HCT116 (cell line): ENCODE data around the gene SAPCD2. TPM values are rescaled to one million over a fixed set of nuclear protein-coding genes. Genes with fewer than 3 reads are reported as not detected.
"Not testable (repeated sequence)": the region's sequence is repeated elsewhere in the genome, so short reads cannot be mapped to it uniquely, and the experiment has no call there.

Experiments used
- ATAC-seq: fragments of 200-7000 bp; cut with Tn5 transposase; 2 replicates; pipeline ENCODE4 v1.9.1; 2020; ENCODE audit warnings: mild to moderate bottlenecking, moderate library complexity
- BruUV-seq: library from RNA; stranded (reverse); fragments of 400-500 nt; replicated peaks from 2 replicates; lab custom pipeline; 2021; lab: Mats Ljungman, UMichigan
- CTCF ChIA-PET: fragments of 300-600 bp; sonication (Branson Sonifier 250); formaldehyde crosslinking; loops from one replicate; lab custom pipeline; 2021; ENCODE audit warnings: antibody characterized with exemption; lab: Charles Lee
- POLR2A ChIA-PET: fragments of 300-600, 350-600 bp; sonication (Branson Sonifier 250); formaldehyde crosslinking; loops from one replicate; lab custom pipeline; 2021; ENCODE audit warnings: antibody characterized with exemption; lab: Charles Lee
- RAD21 ChIA-PET, 2 experiments: fragments of 300-600 bp; sonication (Branson Sonifier 250); formaldehyde crosslinking; loops; one replicate each; lab custom pipeline; 2023; ENCODE audit warnings: low total read pairs in 2 of 2; ENCODE audit not compliant: uncharacterized antibody in 2 of 2, unreplicated experiment in 2 of 2, low non-redundant PET in 1 of 2; lab: Charles Lee
- DNase-seq: peaks from one replicate; pipeline ENCODE4 v3.0.0-alpha.2; 2010; ENCODE audit warnings: low read depth, low spot score
- H2AFZ ChIP-seq: fragments of 200-600 bp; shearing (Covaris generic), sonication (generic); 2 replicates; pipeline ENCODE4 v1.6.1; 2017; ENCODE audit warnings: low read depth, mixed run types, mixed read lengths, antibody characterized with exemption, low read length; ENCODE audit not compliant: poor library complexity, severe bottlenecking
- H3K27ac ChIP-seq: 2 replicates; pipeline ENCODE4 v1.5.1; 2012; ENCODE audit warnings: low read depth, low read length
- H3K27me3 ChIP-seq: fragments of 200-600 bp; sonication (generic); 2 replicates; pipeline ENCODE4 v1.6.1; 2016; ENCODE audit warnings: mixed run types, low read length, mixed read lengths; ENCODE audit not compliant: insufficient read depth
- H3K36me3 ChIP-seq, 2 experiments: fragments of 200-500 bp in 1 of 2; fragments of 200-600 bp in 1 of 2; sonication (Bioruptor generic) in 1 of 2; sonication (generic) in 1 of 2; 2 replicates each; pipeline versions ENCODE4 v1.5.1 to v1.6.1; 2014 to 2016; ENCODE audit warnings: low read length in 2 of 2, inconsistent platforms in 1 of 2, mixed read lengths in 1 of 2, mixed run types in 1 of 2; ENCODE audit not compliant: insufficient read depth in 2 of 2, control insufficient read depth in 1 of 2
- H3K4me1 ChIP-seq, 2 experiments: fragments of 200-600 bp in 1 of 2; sonication (generic) in 1 of 2; 2 replicates each; pipeline versions ENCODE4 v1.5.1 to v1.6.1; 2012 to 2017; ENCODE audit warnings: low read length in 2 of 2, inconsistent platforms in 1 of 2, mild to moderate bottlenecking in 1 of 2, mixed read lengths in 1 of 2, mixed run types in 1 of 2, moderate library complexity in 1 of 2; ENCODE audit not compliant: insufficient read depth in 2 of 2, control insufficient read depth in 1 of 2
- H3K4me2 ChIP-seq: fragments of 200-600 bp; sonication (generic); 2 replicates; pipeline ENCODE4 v1.6.1; 2017; ENCODE audit warnings: mixed run types, low read length, mixed read lengths
- H3K4me3 ChIP-seq, 2 experiments: fragments of 200-600 bp in 1 of 2; sonication (generic) in 1 of 2; replicated peaks in 1 of 2; 2 replicates each; pipeline ENCODE4 v1.5.1; 2011 to 2016; ENCODE audit warnings: low read length in 2 of 2, control low read depth in 1 of 2, low read depth in 1 of 2, mild to moderate bottlenecking in 1 of 2, mixed read lengths in 1 of 2, mixed run types in 1 of 2
- H3K79me2 ChIP-seq: fragments of 200-600 bp; sonication (generic); 2 replicates; pipeline ENCODE4 v1.6.1; 2017; ENCODE audit warnings: mild to moderate bottlenecking, mixed run types, low read length, moderate library complexity, mixed read lengths; ENCODE audit not compliant: insufficient read depth
- H3K9ac ChIP-seq: fragments of 200-600 bp; sonication (generic); 2 replicates; pipeline ENCODE4 v1.6.1; 2016; ENCODE audit warnings: low read length, mixed read lengths
- H3K9me2 ChIP-seq: fragments of 200-600 bp; sonication (generic), shearing (Covaris generic); 2 replicates; pipeline ENCODE4 v1.6.1; 2017; ENCODE audit warnings: mixed run types, mild to moderate bottlenecking, moderate library complexity; ENCODE audit not compliant: insufficient read depth
- H3K9me3 ChIP-seq, 2 experiments: fragments of 200-500 bp in 1 of 2; fragments of 200-600 bp in 1 of 2; sonication (Bioruptor generic) in 1 of 2; sonication (generic) in 1 of 2; 2 replicates each; pipeline ENCODE4 v1.6.1; 2014 to 2017; ENCODE audit warnings: low read length in 2 of 2, mixed read lengths in 2 of 2, inconsistent platforms in 1 of 2, low read depth in 1 of 2, mild to moderate bottlenecking in 1 of 2, mixed run types in 1 of 2, moderate library complexity in 1 of 2; ENCODE audit not compliant: control insufficient read depth in 1 of 2, insufficient read depth in 1 of 2
- H4K20me1 ChIP-seq: fragments of 200-600 bp; sonication (generic), shearing (Covaris generic); 2 replicates; pipeline ENCODE4 v1.6.1; 2017; ENCODE audit warnings: mixed run types, mild to moderate bottlenecking, moderate library complexity; ENCODE audit not compliant: insufficient read depth
- CTCF ChIP-seq, 3 experiments: fragments of 200-600 bp in 1 of 3; sonication (generic) in 1 of 3; IDR thresholded peaks in 2 of 3; conservative IDR thresholded peaks in 1 of 3; 2 replicates each; pipeline ENCODE4 v1.5.1; 2012 to 2017; ENCODE audit warnings: low read depth in 2 of 3, low read length in 2 of 3, antibody characterized with exemption in 1 of 3, borderline replicate concordance in 1 of 3, control low read depth in 1 of 3, mild to moderate bottlenecking in 1 of 3, mixed read lengths in 1 of 3, mixed run types in 1 of 3, moderate library complexity in 1 of 3; ENCODE audit not compliant: insufficient read depth in 1 of 3
- EGR1 ChIP-seq: IDR thresholded peaks from 2 replicates; pipeline ENCODE4 v1.6.1; 2012; ENCODE audit warnings: low read depth
- POLR2AphosphoS5 ChIP-seq: IDR thresholded peaks from 2 replicates; pipeline ENCODE4 v1.6.1; 2011; ENCODE audit warnings: mild to moderate bottlenecking, low read depth, low read length, moderate library complexity
- SIN3A ChIP-seq: IDR thresholded peaks from 2 replicates; pipeline ENCODE4 v1.6.1; 2012; ENCODE audit warnings: low read depth
- SRF ChIP-seq: IDR thresholded peaks from 2 replicates; pipeline ENCODE4 v1.6.1; 2012; ENCODE audit warnings: low read depth
- ZBTB33 ChIP-seq: IDR thresholded peaks from 2 replicates; pipeline ENCODE4 v1.6.1; 2011; ENCODE audit warnings: mild to moderate bottlenecking, low read length, moderate library complexity; ENCODE audit not compliant: insufficient replicate concordance; ENCODE audit errors: extremely low read depth
- intact Hi-C: fragments of 100-400 bp; cut with micrococcal nuclease; formaldehyde crosslinking; loops from 2 replicates; pipeline ENCODE4 v1.10.0; 2022
- total RNA-seq: library from RNA; stranded (reverse); gene quantifications from one replicate; pipeline ENCODE4 v1.2.1, GENCODE V29; 2021; ENCODE audit not compliant: unreplicated experiment

SAPCD2 gene
- total RNA-seq, 1 experiment from 2014 or later = 71.7 TPM

- H3K27me3 ChIP-seq, H3K4me2 ChIP-seq, H3K36me3 ChIP-seq, DNase-seq, H3K4me3 ChIP-seq, BruUV-seq, H3K79me2 ChIP-seq, ATAC-seq, H3K9ac ChIP-seq, H3K27ac ChIP-seq, H4K20me1 ChIP-seq, H2AFZ ChIP-seq, H3K9me3 ChIP-seq, H3K9me2 ChIP-seq: not testable (repeated sequence)
- ChIA-PET POLR2A (interaction anchor here (0.6 to 1.0 kb wide), 3 partner anchors 32 to 305 kb away, joined by 3 to 5 read pairs (median 4); partner anchors contain the start of genes EXD3, MAN1B1 and NOXA1), RAD21 (interaction anchor here (1.0 to 1.3 kb wide), 2 partner anchors 110 to 119 kb away, joined by 3 to 4 read pairs; partner anchors contain the start of gene RNF224 (in 1 of the 2)), CTCF (interaction anchor here (0.6 to 1.7 kb wide), 7 partner anchors 13 to 119 kb away, joined by 3 to 8 read pairs (median 3); partner anchors contain the start of gene SSNA1)
- intact Hi-C loops = loop anchor here (1.0 to 2.0 kb wide), 2 partner anchors 32 to 45 kb away; partner anchors contain the start of gene MAN1B1
- H3K4me1 ChIP-seq = peaks cover 10 to 33% of the 10 kb centered on the region in 2 experiments
Observed at GRCh38 chr9:137118092-137118603, 47.8 kb upstream of the SAPCD2 start.

DNA sequence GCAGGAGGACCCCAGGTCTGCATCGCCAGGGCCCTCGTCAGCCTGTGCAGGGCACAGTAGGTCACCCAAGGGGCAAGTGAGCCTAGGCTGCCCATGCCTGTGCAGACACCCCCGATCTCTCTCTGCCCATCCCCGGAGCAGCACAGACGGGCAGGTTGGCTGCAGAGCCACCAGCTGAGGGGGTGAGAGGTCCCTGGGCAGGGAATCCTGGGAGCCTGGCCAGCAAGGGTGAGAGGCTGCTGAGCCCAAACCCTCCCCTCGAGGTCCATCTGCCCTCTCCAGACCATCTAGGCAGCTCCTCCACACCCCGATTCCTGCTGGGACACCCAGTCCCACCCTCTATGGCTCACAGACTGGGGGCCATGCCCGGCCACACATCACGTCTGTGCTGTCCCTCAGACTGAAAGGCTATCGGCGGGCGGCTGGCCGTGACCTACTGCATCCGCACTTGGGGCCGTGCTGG is 46.9 kb upstream of the SAPCD2 start:
- no peak for ATAC-seq
- no peak for DNase-seq
- Histone ChIP-seq H3K27me3 (no peaks in the 10 kb centered on the region), H3K9me2 (no peaks in the 10 kb centered on the region), H4K20me1 (no peaks in the 10 kb centered on the region), H3K36me3 (peaks cover 0 to 8% of the 10 kb centered on the region in 2 experiments; a peak in 1 of 4 replicates), H3K79me2 (peaks cover 13% of the 10 kb centered on the region), H3K9me3 (no peaks in the 10 kb centered on the region), H2AFZ (no peak overlapping the region), H3K27ac (no peak overlapping the region), H3K4me1 (peaks cover 7 to 27% of the 10 kb centered on the region in 2 experiments), H3K4me3 (no peak overlapping the region), H3K4me2 (no peak overlapping the region), H3K9ac (no peak overlapping the region)
- no TSS peak for BruUV-seq
- CTCF ChIA-PET = interaction anchor here (1.4 to 1.7 kb wide), 2 partner anchors 72 to 119 kb away, joined by 3 to 8 read pairs; partner anchors contain the start of gene SSNA1
- RAD21 ChIA-PET = interaction anchor here in 1 of 2 experiments (1.3 kb wide), 1 partner anchor 119 kb away, joined by 4 read pairs; no protein-coding TSS in a partner anchor
- POLR2A ChIA-PET = no interaction called here
- TF ChIP-seq POLR2AphosphoS5 (no peak), SRF (no peak), ZBTB33 (no peak), EGR1 (no peak), CTCF (IDR thresholded peaks at IDR 0.05 in 2 of 3, conservative IDR thresholded peaks at IDR 0.05 in 1 of 3; ENCODE audit: borderline replicate concordance in 1 of 3, insufficient read depth in 1 of 3, low read depth in 2 of 3, low read length in 2 of 3) (no peak), SIN3A (no peak)
- intact Hi-C loops = no loop called here
